GM19452 (cell line): Measurements from ENCODE around the gene MLLT1.

ENCODE experiments used
- ATAC-seq: cut with Tn5 transposase; IDR thresholded peaks from one replicate; pipeline ENCODE4 v1.9.1; 2021; ENCODE audit not compliant: unreplicated experiment

MLLT1 gene

GRCh38 chr19:6236310-6237291 is 43.2 kb downstream of the MLLT1 start:
- ATAC-seq = no peak

GRCh38 chr19:6235031-6235951 is 44.5 kb downstream of the MLLT1 start:
- ATAC-seq = no peak

- no peak for ATAC-seq
Observed at GRCh38 chr19:6234527-6234926, 45.2 kb downstream of the MLLT1 start.

- no peak for ATAC-seq
Observed at GRCh38 chr19:6233827-6234511, 45.8 kb downstream of the MLLT1 start.

GRCh38 chr19:6233056-6233826 is 46.5 kb downstream of the MLLT1 start:
- ATAC-seq = no peak

GRCh38 chr19:6232601-6233055 is 47.1 kb downstream of the MLLT1 start:
- no peak for ATAC-seq

GRCh38 chr19:6230991-6231448 is 48.8 kb downstream of the MLLT1 start:
- ATAC-seq = no peak

- ATAC-seq = no peak
Observed at GRCh38 chr19:6229951-6230712, 49.6 kb downstream of the MLLT1 start.

- no peak for ATAC-seq
Observed at GRCh38 chr19:6229216-6229913, 50.4 kb downstream of the MLLT1 start.

GRCh38 chr19:6228551-6229215 is 51.1 kb downstream of the MLLT1 start:
- no peak for ATAC-seq

GRCh38 chr19:6227936-6228325 is 51.8 kb downstream of the MLLT1 start:
- ATAC-seq = no peak

- ATAC-seq = no peak
Observed at GRCh38 chr19:6227156-6227935, 52.4 kb downstream of the MLLT1 start.

- no peak for ATAC-seq
Observed at GRCh38 chr19:6226444-6227155, 53.2 kb downstream of the MLLT1 start.

- no peak for ATAC-seq
Observed at GRCh38 chr19:6226012-6226411, 53.8 kb downstream of the MLLT1 start.

GRCh38 chr19:6225232-6225865 is 54.4 kb downstream of the MLLT1 start:
- ATAC-seq = no peak

- no peak for ATAC-seq
Observed at GRCh38 chr19:6224308-6224675, 55.5 kb downstream of the MLLT1 start.
